Urinary bladder (tissue), 4 donors: ENCODE data around the gene NAE1. TPM values are rescaled to one million over a fixed set of nuclear protein-coding genes. Genes with fewer than 3 reads are reported as not detected.
"Not testable (repeated sequence)": the region's sequence is repeated elsewhere in the genome, so short reads cannot be mapped to it uniquely, and the experiment has no call there.

Source experiments
- DNase-seq: peaks from one replicate; pipeline ENCODE4 v3.0.0-alpha.2; 2015; ENCODE audit errors: extremely low spot score
- H3K27ac ChIP-seq: one replicate; pipeline ENCODE4 v1.5.1; 2013; ENCODE audit warnings: low read depth, mild to moderate bottlenecking, moderate library complexity
- H3K36me3 ChIP-seq: one replicate; pipeline ENCODE4 v1.6.1; 2013; ENCODE audit warnings: mild to moderate bottlenecking, moderate library complexity; ENCODE audit not compliant: insufficient read depth
- H3K4me1 ChIP-seq: one replicate; pipeline ENCODE4 v1.6.1; 2013; ENCODE audit warnings: mild to moderate bottlenecking, moderate library complexity; ENCODE audit not compliant: insufficient read depth
- H3K4me3 ChIP-seq: one replicate; pipeline ENCODE4 v1.5.1; 2013; ENCODE audit warnings: low read depth, low read length
- WGBS: extraction: QIAGEN DNeasy Blood & Tissue Kit; methylation state at CpG from one replicate; pipeline ENCODE4 v1.1.7; 2013; 5-methylcytosine and 5-hydroxymethylcytosine counted together
- polyA plus RNA-seq: library from polyadenylated mRNA; stranded (reverse); fragments of 200-250 nt; gene quantifications from one replicate; pipeline ENCODE4 v1.2.3, GENCODE V29; 2013
- total RNA-seq: library from RNA; depleted of rRNA; stranded (reverse); fragments of >200 nt; gene quantifications from one replicate; pipeline ENCODE4 v1.2.3, GENCODE V29; 2014
- donor health status: healthy with polysubstance abuse.
- donor health status: healthy.

NAE1 gene
- total and polyA plus RNA-seq, 2 donors, result 36.2 to 74.4 TPM

- no peak for DNase-seq
- WGBS, result 88% methylated on average over 4 of the region's 4 CpGs
- no peak overlapping the region for H3K4me3 ChIP-seq
- no peak overlapping the region for H3K27ac ChIP-seq
- no peaks in the 10 kb centered on the region for H3K4me1 ChIP-seq
- H3K36me3 ChIP-seq, result peaks cover 4% of the 10 kb centered on the region
These were observed 21.0 kb downstream of the NAE1 start for GRCh38 chr16:66809765-66810164.

DNA sequence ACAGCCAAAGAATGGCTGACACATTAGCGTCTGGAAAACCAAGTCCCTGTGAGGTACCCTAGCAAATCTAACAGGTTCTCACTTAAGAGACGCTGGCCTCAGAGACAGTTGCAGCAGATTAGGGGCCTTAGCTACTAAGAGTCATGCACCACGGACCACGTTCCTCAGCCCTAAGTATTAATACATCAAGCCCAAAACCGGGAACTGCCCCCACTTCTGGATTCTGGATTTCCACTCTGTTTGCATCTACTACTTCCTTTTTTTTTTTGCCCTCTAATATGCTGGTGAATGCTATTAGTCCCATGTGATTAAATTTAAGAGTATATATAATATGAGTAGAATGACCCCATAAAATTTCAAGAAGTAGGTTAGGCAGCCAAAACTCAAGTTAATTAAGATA lies 28.6 kb downstream of the NAE1 start:
- Histone ChIP-seq H3K4me1 (no peaks in the 10 kb centered on the region), H3K36me3 (peaks cover 6% of the 10 kb centered on the region), H3K4me3 (no peak overlapping the region), H3K27ac (no peak overlapping the region)
- WGBS, result 87% methylated on average over 5 of the region's 5 CpGs
- no peak for DNase-seq

- DNase-seq, result no peak
- H3K4me3 ChIP-seq, result no peak within 1 kb of the TSS
- H3K4me1 ChIP-seq, result no peaks in the 10 kb centered on the region
- WGBS, result 89% methylated on average over 56 of the region's 56 CpGs
- peaks cover 6% of the 10 kb centered on the region for H3K36me3 ChIP-seq
- no peak within 1 kb of the TSS for H3K27ac ChIP-seq
These were observed 29.3 kb downstream of the NAE1 start, which contains the start of gene TERB1 for GRCh38 chr16:66801320-66802105. TERB1 (minus strand) TSS chr16:66801584; CDS start chr16:66796798, 4,786 bp downstream.

DNA sequence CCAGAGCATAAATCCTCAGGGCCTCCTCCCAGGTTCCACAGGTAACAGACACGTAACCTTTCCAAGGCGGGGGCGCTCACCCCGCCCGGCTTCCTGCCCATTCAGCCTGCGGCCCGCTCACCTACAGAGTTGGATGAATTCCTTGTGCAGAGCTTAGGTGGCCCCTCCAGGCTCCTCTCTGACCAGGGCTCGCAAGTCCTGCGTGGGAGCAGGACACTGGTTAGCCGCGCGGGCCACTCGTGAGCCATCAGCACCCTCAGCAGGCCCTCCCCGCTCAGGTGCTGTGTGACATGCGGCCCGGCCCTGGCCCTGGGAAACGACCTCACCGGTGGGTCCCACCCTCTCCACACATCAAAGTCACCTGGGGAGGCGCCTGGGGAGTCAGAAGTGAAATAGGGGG lies 29.9 kb downstream of the NAE1 start:
- no peak overlapping the region for H3K4me3 ChIP-seq
- no peaks in the 10 kb centered on the region for H3K4me1 ChIP-seq
- H3K27ac ChIP-seq, result no peak overlapping the region
- peaks cover 6% of the 10 kb centered on the region for H3K36me3 ChIP-seq
- no peak for DNase-seq
- 92% methylated on average over 19 of the region's 19 CpGs for WGBS

GRCh38 chr16:66798161-66798560 lies 32.6 kb downstream of the NAE1 start:
- H3K36me3 ChIP-seq, result peaks cover 2% of the 10 kb centered on the region
- H3K4me1 ChIP-seq, result no peaks in the 10 kb centered on the region
- H3K27ac ChIP-seq, result no peak overlapping the region
- DNase-seq, result no peak
- H3K4me3 ChIP-seq, result no peak overlapping the region
- 75% methylated on average over 2 of the region's 2 CpGs for WGBS

- H3K36me3 ChIP-seq, H3K27ac ChIP-seq, H3K4me3 ChIP-seq, H3K4me1 ChIP-seq, DNase-seq: not testable (repeated sequence)
- WGBS, result 89% methylated on average over 6 of the region's 6 CpGs
These were observed 36.8 kb downstream of the NAE1 start for GRCh38 chr16:66793984-66794383.

- no peak overlapping the region for H3K27ac ChIP-seq
- 60% methylated on average over 3 of the region's 3 CpGs for WGBS
- no peaks in the 10 kb centered on the region for H3K36me3 ChIP-seq
- no peak for DNase-seq
- no peak overlapping the region for H3K4me3 ChIP-seq
- H3K4me1 ChIP-seq, result no peaks in the 10 kb centered on the region
These were observed 40.5 kb downstream of the NAE1 start for GRCh38 chr16:66790130-66790733.

DNA sequence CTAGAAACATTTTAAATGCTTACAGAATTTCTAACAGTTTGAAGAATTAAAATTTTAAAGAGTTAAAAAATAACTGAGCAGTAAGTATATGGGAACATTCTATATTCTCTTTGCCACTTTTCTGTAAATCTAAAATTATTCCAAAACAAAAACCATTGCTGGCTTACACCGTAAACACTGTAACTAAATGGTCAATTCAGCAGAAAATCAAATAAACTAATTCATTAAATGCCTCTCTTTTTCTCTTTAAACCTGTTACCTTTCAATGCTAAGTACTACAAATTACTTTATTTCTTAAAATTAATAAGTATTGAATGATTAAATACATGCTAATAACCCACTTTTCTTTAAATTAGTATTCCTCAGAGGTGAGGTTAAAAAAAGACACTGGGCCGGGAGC lies 43.3 kb downstream of the NAE1 start:
- Histone ChIP-seq H3K4me3 (no peak overlapping the region), H3K36me3 (no peaks in the 10 kb centered on the region), H3K4me1 (no peaks in the 10 kb centered on the region), H3K27ac (no peak overlapping the region)
- DNase-seq, result no peak
- WGBS, result 94% methylated on average over 2 of the region's 2 CpGs

- DNase-seq, result no peak
- WGBS, result 92% methylated on average over 3 of the region's 3 CpGs
- no peak overlapping the region for H3K27ac ChIP-seq
- no peak overlapping the region for H3K4me3 ChIP-seq
- no peaks in the 10 kb centered on the region for H3K4me1 ChIP-seq
- no peaks in the 10 kb centered on the region for H3K36me3 ChIP-seq
These were observed 44.2 kb downstream of the NAE1 start for GRCh38 chr16:66786551-66786950.

DNA sequence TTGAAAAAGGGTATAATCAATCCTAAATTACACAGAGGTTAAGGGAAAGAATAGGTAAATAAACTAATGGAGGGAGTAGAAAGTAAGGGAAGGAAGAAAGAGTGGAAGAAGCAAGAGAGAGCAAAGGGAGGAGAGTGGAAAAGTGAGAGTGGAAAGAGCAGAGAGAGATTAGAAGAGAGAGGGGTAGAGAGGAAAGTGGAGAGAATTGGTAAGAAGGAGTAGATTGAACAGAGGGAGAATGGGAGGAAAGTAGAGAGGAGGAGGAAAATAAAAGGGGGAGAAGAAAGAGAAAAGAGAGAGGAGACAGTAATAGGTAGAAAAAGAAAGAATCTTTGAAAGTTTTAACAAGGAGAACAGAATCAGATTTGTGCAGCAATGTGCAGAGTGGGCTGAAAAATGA lies 54.3 kb downstream of the NAE1 start:
- Histone ChIP-seq H3K4me1 (no peaks in the 10 kb centered on the region), H3K36me3 (no peaks in the 10 kb centered on the region), H3K4me3 (no peak overlapping the region), H3K27ac (no peak overlapping the region)
- DNase-seq, result no peak

DNA sequence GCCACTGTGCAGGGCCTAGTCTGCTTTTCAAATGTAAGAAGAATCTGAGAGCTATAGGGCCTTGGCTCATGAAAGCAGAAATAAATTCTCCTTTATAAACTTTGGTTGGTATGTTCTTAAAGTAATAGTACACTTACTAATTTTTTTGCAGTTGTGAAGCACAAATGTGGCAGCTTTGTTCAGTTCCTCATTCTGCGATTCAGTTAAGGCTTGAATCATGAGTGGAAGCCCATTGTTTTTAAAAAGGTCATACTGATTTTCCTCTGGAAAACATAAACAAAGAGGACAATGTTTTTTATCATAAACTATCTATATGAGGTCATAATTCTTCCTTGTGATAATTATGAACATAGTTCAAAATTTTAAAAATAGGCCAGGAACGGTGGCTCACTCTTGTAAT lies 55.8 kb downstream of the NAE1 start:
- WGBS, result 47% methylated on average over 2 of the region's 2 CpGs
- H3K27ac ChIP-seq, result no peak overlapping the region
- no peaks in the 10 kb centered on the region for H3K4me1 ChIP-seq
- no peaks in the 10 kb centered on the region for H3K36me3 ChIP-seq
- no peak for DNase-seq
- no peak overlapping the region for H3K4me3 ChIP-seq

- Histone ChIP-seq H3K4me1 (no peaks in the 10 kb centered on the region), H3K36me3 (no peaks in the 10 kb centered on the region), H3K27ac (no peak overlapping the region), H3K4me3 (no peak overlapping the region)
- DNase-seq, result no peak
These were observed 72.7 kb downstream of the NAE1 start for GRCh38 chr16:66758086-66758485.

GRCh38 chr16:66754819-66755218 lies 76.0 kb downstream of the NAE1 start:
- no peaks in the 10 kb centered on the region for H3K4me1 ChIP-seq
- no peak for DNase-seq
- H3K4me3 ChIP-seq, result no peak overlapping the region
- no peaks in the 10 kb centered on the region for H3K36me3 ChIP-seq
- 62% methylated on average over 3 of the region's 3 CpGs for WGBS
- H3K27ac ChIP-seq, result no peak overlapping the region

- no peak overlapping the region for H3K27ac ChIP-seq
These were observed 76.6 kb downstream of the NAE1 start for GRCh38 chr16:66754211-66754610.

More at GRCh38 chr16:66754211-66754610, 76.6 kb downstream of the NAE1 start:
- H3K4me1 ChIP-seq, result no peaks in the 10 kb centered on the region
- no peak overlapping the region for H3K4me3 ChIP-seq
- H3K36me3 ChIP-seq, result no peaks in the 10 kb centered on the region
- DNase-seq, result no peak
- WGBS, result 92% methylated on average over 2 of the region's 2 CpGs
